T-helper 2 cell treated with Interferon-gamma antibody and Interleukin-4, amounts not matched to agents 5 μg/mL and 100 μg/mL, for 36 hours (primary cell): ENCODE measurements around the gene FAM216B.
"Not testable (repeated sequence)": the region's sequence is repeated elsewhere in the genome, so short reads cannot be mapped to it uniquely, and the experiment has no call there.

Experiments
- DNase-seq: peaks from one replicate; pipeline ENCODE4 v3.0.0; 2021; ENCODE audit warnings: low spot score
- H3K27ac Mint-ChIP-seq: one replicate; pipeline ENCODE4 v1.8.0; 2021; ENCODE audit warnings: mild to moderate bottlenecking, mixed read lengths
- H3K27me3 Mint-ChIP-seq: one replicate; pipeline ENCODE4 v1.8.0; 2021; ENCODE audit warnings: low read depth, mixed read lengths
- H3K36me3 Mint-ChIP-seq: one replicate; pipeline ENCODE4 v1.8.0; 2021; ENCODE audit warnings: low read depth, mixed read lengths
- H3K4me1 Mint-ChIP-seq: one replicate; pipeline ENCODE4 v1.8.0; 2021; ENCODE audit warnings: low read depth, mixed read lengths
- H3K4me3 Mint-ChIP-seq: one replicate; pipeline ENCODE4 v1.8.0; 2022; ENCODE audit warnings: mild to moderate bottlenecking, moderate library complexity, mixed read lengths
- H3K9me3 Mint-ChIP-seq: one replicate; pipeline ENCODE4 v1.8.0; 2021; ENCODE audit warnings: mixed read lengths

The FAM216B gene

DNA sequence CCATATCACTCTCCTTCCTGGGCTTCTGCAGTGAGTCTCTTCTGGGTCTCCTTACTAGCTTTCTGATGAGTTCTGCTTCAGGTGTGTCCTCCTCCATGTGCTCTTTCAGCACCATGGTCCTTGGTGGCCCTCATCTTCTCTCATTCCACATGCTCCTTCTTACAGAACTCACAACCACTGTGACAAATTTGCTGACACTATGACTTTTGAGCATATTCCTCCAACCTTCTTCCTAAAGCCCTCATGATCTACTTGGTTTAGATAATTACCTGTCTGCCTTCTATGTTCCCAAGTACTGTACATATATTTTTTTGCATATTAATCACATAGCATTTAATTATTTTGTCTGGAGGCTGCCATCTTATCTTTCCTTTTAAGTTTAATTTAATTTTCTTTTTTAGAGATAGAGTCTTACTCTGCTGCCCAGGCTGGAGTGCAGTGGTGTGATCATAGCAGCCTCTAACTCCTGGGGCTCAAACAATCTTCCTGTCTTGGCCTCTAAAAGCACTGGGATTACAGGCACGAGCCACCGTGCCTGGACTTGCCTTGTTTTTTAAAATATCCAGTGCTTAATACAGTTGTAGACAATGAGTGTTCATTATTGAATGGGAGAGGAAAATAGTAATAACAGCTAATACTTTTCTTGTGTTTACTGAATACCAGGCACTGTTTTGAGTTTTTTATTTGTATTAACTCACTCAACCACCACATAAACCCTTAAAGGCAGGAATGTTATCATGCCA lies 23.5 kb upstream of the FAM216B start:
- no peak for DNase-seq
- H3K4me3 Mint-ChIP-seq = no peak overlapping the region
- no peaks in the 10 kb centered on the region for H3K36me3 Mint-ChIP-seq
- no peaks in the 10 kb centered on the region for H3K9me3 Mint-ChIP-seq
- no peaks in the 10 kb centered on the region for H3K4me1 Mint-ChIP-seq
- H3K27me3 Mint-ChIP-seq = no peaks in the 10 kb centered on the region
- H3K27ac Mint-ChIP-seq = no peak overlapping the region

DNA sequence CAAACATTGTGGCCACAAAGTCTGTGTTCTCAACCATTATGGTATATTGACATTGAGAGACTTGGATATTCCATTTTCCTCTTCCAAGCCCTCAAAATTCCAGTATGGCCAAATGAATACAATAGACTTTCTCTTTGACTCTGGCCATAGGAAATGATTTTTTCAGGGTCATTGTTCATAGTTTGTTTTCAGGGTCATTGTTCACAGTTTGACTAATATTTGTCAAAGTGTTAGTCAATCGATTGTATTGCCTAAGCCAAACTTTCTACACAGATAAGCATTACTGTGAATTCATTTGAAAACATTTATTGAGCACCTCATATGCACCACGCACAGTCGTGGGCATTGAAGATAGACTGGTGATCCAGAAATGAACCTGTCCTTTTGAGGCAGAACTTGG lies 22.9 kb upstream of the FAM216B start:
- DNase-seq = no peak
- H3K36me3 Mint-ChIP-seq = no peaks in the 10 kb centered on the region

DNA sequence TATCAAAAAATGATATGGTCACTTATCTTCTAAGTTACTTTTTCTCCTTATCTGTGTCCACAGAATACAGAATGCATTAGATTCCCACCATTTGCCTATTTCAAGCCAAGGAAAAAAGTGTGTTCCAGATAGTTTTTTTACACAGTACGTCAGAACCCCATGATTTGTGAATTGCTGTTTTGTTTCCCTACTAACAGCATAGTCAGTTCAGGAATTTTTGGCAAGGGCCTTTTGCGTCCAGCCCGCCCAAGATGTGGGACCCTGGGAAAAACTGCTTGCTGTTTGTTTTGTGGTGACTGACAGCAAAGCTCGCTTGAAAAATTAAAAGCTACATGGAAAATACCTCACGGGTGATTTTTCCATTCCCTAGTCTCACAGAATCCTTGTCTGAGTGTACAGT lies 20.4 kb upstream of the FAM216B start:
- H3K4me1 Mint-ChIP-seq = no peaks in the 10 kb centered on the region
- H3K27ac Mint-ChIP-seq = no peak overlapping the region
- H3K27me3 Mint-ChIP-seq = no peaks in the 10 kb centered on the region
- no peaks in the 10 kb centered on the region for H3K36me3 Mint-ChIP-seq
- no peak for DNase-seq
- H3K9me3 Mint-ChIP-seq = no peaks in the 10 kb centered on the region
- no peak overlapping the region for H3K4me3 Mint-ChIP-seq

More for the DNA sequence above, 22.9 kb upstream of the FAM216B start:
- H3K9me3 Mint-ChIP-seq = no peaks in the 10 kb centered on the region
- H3K27me3 Mint-ChIP-seq = no peaks in the 10 kb centered on the region
- H3K4me3 Mint-ChIP-seq = no peak overlapping the region
- H3K27ac Mint-ChIP-seq = no peak overlapping the region
- no peaks in the 10 kb centered on the region for H3K4me1 Mint-ChIP-seq

DNA sequence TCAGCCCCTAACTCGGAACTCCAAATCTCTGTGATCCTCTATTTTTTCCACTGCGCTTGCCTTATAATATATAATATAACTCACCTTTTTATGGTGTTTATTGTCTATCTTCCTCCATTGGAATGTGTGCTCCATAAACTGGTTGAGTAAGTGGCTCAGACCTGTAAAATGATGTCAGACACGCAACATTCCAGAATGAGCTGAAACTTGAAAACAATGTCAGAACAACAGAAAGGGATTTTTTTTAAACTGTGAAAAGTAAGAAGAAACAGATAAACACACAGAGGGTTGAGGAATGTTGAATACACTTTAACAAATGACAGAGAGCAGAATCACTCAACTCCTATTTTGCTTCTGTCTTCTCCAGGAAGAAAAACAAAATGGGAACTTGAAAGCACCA lies 19.1 kb upstream of the FAM216B start:
- DNase-seq = no peak
- Mint-ChIP-seq H3K9me3 (no peaks in the 10 kb centered on the region), H3K27me3 (peaks cover 5% of the 10 kb centered on the region), H3K4me1 (no peaks in the 10 kb centered on the region), H3K36me3 (no peaks in the 10 kb centered on the region), H3K27ac (no peak overlapping the region), H3K4me3 (no peak overlapping the region)

DNA sequence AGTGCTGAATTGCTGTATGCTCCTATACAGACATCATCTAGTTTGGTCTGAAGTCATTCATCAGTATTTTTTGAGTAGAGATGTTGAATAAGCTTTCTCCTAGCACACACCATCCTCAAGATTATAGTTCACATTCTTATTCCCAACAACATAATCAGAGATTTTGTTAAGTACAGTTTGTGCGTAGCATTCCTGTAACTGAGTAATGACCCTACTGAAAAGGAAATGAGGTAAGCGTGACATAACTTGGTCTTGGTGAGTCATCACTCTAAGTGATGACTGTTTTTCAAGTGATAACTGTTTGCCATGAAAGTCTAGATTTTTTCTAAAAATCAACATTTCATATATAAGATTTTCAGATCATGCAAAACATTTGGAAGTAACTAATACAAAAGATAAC lies 18.5 kb upstream of the FAM216B start:
- Mint-ChIP-seq H3K36me3 (no peaks in the 10 kb centered on the region), H3K9me3 (no peaks in the 10 kb centered on the region), H3K27ac (no peak overlapping the region), H3K4me3 (no peak overlapping the region), H3K4me1 (no peaks in the 10 kb centered on the region), H3K27me3 (peaks cover 5% of the 10 kb centered on the region)
- no peak for DNase-seq

DNA sequence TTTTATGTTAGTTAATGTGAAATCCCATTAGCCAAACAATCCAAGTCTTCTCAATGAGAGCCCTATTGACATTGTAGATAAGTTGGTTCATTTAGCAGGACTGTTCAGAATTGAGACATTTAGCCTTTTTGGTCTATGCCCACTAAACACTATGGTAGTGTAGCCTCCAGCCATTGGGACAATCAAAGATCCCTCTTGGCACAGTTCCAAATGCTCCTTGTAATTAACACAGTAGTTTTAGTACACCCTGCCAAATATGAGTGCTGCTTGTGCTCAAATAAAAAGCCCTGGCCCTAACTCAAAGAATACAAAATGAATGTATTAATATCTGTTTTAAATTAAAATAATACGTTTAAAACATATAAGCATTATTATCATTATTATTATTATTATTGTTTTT lies 15.4 kb upstream of the FAM216B start:
- no peak overlapping the region for H3K27ac Mint-ChIP-seq
- no peaks in the 10 kb centered on the region for H3K9me3 Mint-ChIP-seq
- no peak overlapping the region for H3K4me3 Mint-ChIP-seq
- H3K36me3 Mint-ChIP-seq = no peaks in the 10 kb centered on the region
- peaks cover 12% of the 10 kb centered on the region for H3K27me3 Mint-ChIP-seq
- H3K4me1 Mint-ChIP-seq = no peaks in the 10 kb centered on the region
- no peak for DNase-seq

DNA sequence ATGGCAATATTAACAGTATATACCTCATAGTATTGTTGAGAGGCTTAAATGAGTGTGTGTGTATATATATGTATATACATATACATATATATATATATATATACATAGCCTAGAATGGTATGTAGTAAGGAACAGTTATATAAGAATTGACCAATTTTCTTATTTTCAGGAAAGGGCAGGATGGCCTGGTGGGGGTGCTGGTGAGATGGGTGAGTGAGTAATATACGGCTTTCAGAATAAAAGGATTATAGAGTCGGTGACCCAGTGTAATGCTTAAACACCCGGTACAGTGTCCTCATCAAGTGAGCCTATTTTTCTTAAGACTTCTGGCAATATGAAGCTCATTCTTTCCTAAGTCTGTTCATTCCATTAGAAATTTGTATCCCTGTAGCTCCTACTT lies 11.7 kb upstream of the FAM216B start:
- DNase-seq = no peak
- Mint-ChIP-seq H3K27ac (no peak overlapping the region), H3K4me3 (no peak overlapping the region), H3K36me3 (no peaks in the 10 kb centered on the region), H3K9me3 (no peaks in the 10 kb centered on the region), H3K27me3 (peaks cover 27% of the 10 kb centered on the region), H3K4me1 (no peaks in the 10 kb centered on the region)

DNA sequence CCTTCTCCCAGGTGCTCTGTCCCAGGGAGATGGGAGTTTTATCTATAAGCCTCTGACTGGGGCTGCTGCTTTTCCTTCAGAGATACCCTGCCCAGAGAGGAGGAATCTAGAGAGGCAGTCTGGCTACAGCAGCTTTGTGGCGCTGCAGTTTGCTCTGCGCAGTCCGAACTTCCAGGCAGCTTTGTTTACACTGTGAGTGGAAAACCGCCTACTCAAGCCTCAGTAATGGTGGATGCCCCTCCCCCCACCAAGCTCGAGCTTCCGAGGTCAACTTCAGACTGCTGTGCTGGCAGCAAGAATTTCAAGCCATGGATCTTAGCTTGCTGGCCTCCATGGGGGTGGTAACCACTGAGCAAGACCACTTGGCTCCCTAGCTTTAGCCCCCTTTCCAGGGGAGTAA lies 4.8 kb upstream of the FAM216B start:
- not testable (repeated sequence) for H3K27ac Mint-ChIP-seq, H3K4me1 Mint-ChIP-seq, H3K36me3 Mint-ChIP-seq, H3K9me3 Mint-ChIP-seq, H3K4me3 Mint-ChIP-seq, DNase-seq
- peaks cover 23% of the 10 kb centered on the region for H3K27me3 Mint-ChIP-seq

DNA sequence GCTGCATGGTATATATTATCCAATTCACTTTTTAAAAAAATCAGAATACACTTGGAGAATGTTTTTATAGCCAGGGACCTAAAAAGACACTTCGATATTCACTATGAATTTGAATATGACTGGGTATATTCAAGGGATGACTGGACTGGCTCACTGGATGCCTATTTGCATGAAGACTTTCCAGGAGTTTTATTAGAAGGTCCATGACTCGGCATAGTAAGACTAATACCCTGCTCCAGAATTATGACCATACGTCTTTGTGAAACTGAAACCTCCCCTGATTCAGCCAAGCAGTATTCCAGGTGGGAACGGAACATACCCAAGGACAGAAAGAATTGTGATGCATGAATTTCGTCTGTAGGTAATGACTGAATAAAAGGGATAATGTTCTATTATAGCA lies 3.9 kb upstream of the FAM216B start:
- Mint-ChIP-seq H3K4me3 (no peak overlapping the region), H3K36me3 (no peaks in the 10 kb centered on the region), H3K27me3 (peaks cover 20% of the 10 kb centered on the region), H3K9me3 (no peaks in the 10 kb centered on the region), H3K4me1 (no peaks in the 10 kb centered on the region), H3K27ac (no peak overlapping the region)
- no peak for DNase-seq

DNA sequence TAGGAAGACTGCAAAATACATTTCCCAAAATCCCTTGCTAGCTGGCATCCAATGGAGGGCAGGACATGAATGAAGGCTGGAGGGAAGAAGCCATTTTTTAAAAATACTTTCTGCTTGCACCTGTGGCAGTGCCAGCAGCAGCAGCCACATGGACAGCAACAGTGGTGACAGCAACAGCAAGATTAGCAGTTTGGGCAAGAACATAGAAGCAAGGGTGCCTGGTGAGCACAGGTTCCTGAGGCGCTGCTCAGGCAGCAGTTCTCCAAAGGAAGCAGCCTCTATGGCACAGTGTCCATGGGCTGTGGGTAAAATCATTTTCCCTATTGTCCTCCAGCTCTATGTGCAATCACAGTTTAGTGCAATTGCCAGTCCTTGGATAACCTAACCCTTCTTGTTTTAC lies 1.3 kb upstream of the FAM216B start:
- H3K9me3 Mint-ChIP-seq = no peaks in the 10 kb centered on the region
- DNase-seq = no peak
- no peak overlapping the region for H3K27ac Mint-ChIP-seq
- no peaks in the 10 kb centered on the region for H3K36me3 Mint-ChIP-seq
- H3K4me3 Mint-ChIP-seq = no peak overlapping the region
- peaks cover 8% of the 10 kb centered on the region for H3K27me3 Mint-ChIP-seq
- no peaks in the 10 kb centered on the region for H3K4me1 Mint-ChIP-seq

DNA sequence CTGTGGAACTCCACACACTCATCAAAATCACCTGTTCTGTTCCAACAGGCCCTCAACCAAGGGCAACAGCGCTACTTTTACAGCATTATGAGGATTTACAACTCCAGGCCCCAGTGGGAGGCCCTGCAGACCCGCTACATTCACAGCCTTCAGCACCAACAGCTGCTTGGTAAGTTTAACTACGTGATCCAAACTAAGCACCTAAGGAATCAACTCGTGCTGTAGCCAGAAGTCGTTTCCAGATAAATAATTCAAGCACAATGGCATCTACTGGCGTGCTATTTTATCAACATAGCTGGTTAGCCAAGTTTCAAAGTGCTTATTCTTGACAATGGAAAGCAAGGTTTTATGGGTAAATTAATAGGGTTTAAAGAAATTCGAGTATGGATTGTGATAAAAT lies 5.3 kb downstream of the FAM216B start:
- no peaks in the 10 kb centered on the region for H3K4me1 Mint-ChIP-seq
- H3K36me3 Mint-ChIP-seq = no peaks in the 10 kb centered on the region
- DNase-seq = no peak
- H3K9me3 Mint-ChIP-seq = no peaks in the 10 kb centered on the region
- no peak overlapping the region for H3K4me3 Mint-ChIP-seq
- H3K27ac Mint-ChIP-seq = no peak overlapping the region
- H3K27me3 Mint-ChIP-seq = peaks cover 3% of the 10 kb centered on the region

DNA sequence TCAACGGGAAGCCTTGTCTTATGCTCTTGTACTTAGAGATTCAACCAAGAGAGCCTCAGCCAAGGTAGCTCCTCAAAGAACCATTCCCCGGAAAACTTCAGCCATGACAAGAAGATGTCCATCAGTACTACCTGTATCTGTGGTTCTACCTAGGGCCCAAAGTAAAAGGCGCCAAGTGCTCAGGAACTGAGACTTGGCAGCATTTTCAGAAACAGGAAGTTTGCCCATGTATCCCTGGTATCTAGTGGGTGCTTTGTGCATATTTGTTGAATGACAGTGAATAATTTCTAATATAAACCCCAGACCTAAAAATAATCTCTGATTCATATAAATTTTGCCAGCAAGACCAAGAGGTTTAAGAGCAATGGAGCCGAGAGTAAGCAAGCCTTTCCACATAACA lies 7.2 kb downstream of the FAM216B start:
- Mint-ChIP-seq H3K27me3 (peaks cover 5% of the 10 kb centered on the region), H3K27ac (no peak overlapping the region), H3K36me3 (no peaks in the 10 kb centered on the region), H3K9me3 (no peaks in the 10 kb centered on the region), H3K4me3 (no peak overlapping the region), H3K4me1 (no peaks in the 10 kb centered on the region)
- no peak for DNase-seq

DNA sequence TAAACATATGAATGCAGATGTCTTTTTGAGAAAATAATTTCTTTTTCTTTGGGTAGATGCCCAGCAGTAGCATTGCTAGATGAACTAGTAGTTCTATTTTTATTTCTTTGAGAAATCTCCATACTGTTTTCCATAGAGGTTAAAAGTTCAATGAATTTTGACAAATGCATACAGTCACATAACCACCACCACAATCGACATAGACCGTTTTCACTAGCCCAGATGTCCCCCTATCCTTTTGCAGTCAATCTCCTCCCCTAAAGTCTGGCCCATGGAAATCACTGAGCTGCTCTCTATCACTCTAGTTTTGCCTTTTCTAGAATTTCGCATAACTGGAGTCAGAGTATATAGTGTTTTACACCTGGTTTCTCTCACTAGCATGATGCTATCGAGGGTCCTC lies 10.8 kb downstream of the FAM216B start:
- no peak for DNase-seq
- peaks cover 16% of the 10 kb centered on the region for H3K27me3 Mint-ChIP-seq
- no peaks in the 10 kb centered on the region for H3K36me3 Mint-ChIP-seq
- no peak overlapping the region for H3K4me3 Mint-ChIP-seq
- no peaks in the 10 kb centered on the region for H3K9me3 Mint-ChIP-seq
- H3K27ac Mint-ChIP-seq = no peak overlapping the region
- no peaks in the 10 kb centered on the region for H3K4me1 Mint-ChIP-seq

DNA sequence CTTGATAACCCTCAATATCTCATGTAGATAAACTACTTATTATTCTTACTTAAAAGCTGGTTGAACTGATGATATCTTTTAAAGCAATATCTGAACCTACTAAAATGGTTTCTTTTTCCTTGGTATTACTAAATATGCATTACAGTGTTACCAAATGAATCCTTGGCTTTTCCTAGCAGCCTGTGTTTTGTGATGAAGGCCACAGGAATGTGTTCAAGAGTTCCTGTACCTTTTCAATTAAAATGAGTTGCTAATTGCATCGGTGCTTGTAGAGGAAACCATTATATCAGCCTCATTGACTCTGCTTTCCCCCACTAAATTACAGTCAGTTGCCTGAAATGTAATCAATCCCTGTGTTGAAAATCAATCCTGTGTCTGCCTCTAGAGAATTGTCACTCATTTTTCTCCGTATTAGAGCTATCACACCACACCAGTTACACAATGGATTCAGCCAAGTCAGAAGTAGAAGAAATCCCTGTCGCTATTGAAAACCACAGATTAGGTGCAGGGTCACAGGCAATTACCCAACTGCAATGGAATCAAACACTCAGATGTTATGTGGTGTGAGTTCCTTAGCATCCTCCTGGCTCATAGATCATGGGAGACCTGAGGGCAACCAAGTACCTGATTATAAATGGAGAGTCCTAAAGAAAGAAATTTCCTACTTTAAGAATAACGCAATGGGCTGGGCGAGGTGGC lies 13.3 kb downstream of the FAM216B start:
- DNase-seq = no peak
- Mint-ChIP-seq H3K4me3 (no peak overlapping the region), H3K36me3 (no peaks in the 10 kb centered on the region), H3K27ac (no peak overlapping the region), H3K9me3 (no peaks in the 10 kb centered on the region), H3K27me3 (peaks cover 18% of the 10 kb centered on the region), H3K4me1 (no peaks in the 10 kb centered on the region)

DNA sequence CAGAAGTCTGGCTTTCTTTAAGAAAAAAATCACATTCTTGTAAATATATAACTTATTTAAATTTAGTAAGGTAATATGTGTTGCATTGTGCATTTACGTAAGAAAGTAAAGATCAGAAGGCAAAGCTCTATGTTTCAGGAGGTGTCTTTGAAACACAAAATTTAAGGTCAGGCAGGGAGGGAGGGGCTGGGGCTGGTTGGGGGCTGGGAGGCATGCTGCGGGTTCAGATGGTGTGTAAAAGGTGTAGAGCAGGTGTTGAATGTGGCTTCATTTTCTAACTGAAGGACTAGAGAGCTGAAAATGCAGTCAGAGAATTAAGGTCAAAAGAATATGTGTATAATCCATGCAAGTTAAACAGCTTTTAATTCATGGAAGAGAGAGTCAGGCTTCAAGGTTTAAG lies 14.3 kb downstream of the FAM216B start:
- peaks cover 22% of the 10 kb centered on the region for H3K27me3 Mint-ChIP-seq
- no peaks in the 10 kb centered on the region for H3K36me3 Mint-ChIP-seq
- H3K4me3 Mint-ChIP-seq = no peak overlapping the region
- DNase-seq = no peak
- H3K9me3 Mint-ChIP-seq = no peaks in the 10 kb centered on the region
- H3K27ac Mint-ChIP-seq = no peak overlapping the region
- H3K4me1 Mint-ChIP-seq = no peaks in the 10 kb centered on the region
